Ishikawa (cell line): ENCODE measurements around the gene GBA3.

ENCODE experiments used
- CEBPB ChIP-seq: IDR thresholded peaks from 2 replicates; pipeline ENCODE4 v1.6.1; 2012
- CREB1 ChIP-seq: IDR thresholded peaks from 2 replicates; pipeline ENCODE4 v1.6.1; 2012; ENCODE audit warnings: low read depth
- EGR1 ChIP-seq: IDR thresholded peaks from 2 replicates; pipeline ENCODE4 v1.6.1; 2012
- EP300 ChIP-seq: IDR thresholded peaks from 2 replicates; pipeline ENCODE4 v1.6.1; 2012; ENCODE audit warnings: borderline replicate concordance
- FOXM1 ChIP-seq: IDR thresholded peaks from 2 replicates; pipeline ENCODE4 v1.6.1; 2012; ENCODE audit warnings: low read depth, borderline replicate concordance
- NFIC ChIP-seq: IDR thresholded peaks from 2 replicates; pipeline ENCODE4 v1.6.1; 2012
- RAD21 ChIP-seq: IDR thresholded peaks from 2 replicates; pipeline ENCODE4 v1.6.1; 2012; ENCODE audit warnings: low read depth
- TAF1 ChIP-seq: IDR thresholded peaks from 2 replicates; pipeline ENCODE4 v1.6.1; 2012; ENCODE audit warnings: low read depth, mild to moderate bottlenecking
- TCF12 ChIP-seq: IDR thresholded peaks from 2 replicates; pipeline ENCODE4 v1.6.1; 2012; ENCODE audit warnings: low read depth
- TEAD4 ChIP-seq: IDR thresholded peaks from 2 replicates; pipeline ENCODE4 v1.6.1; 2012
- YY1 ChIP-seq: IDR thresholded peaks from 2 replicates; pipeline ENCODE4 v1.6.1; 2012; ENCODE audit warnings: low read depth
- ZBTB7A ChIP-seq: IDR thresholded peaks from 2 replicates; pipeline ENCODE4 v1.6.1; 2012; ENCODE audit warnings: low read depth
- TF ChIP-seq, protein P1 (sequence below): IDR thresholded peaks from 2 replicates; pipeline ENCODE4 v1.6.1; 2012; ENCODE audit warnings: low read depth, mild to moderate bottlenecking
- TF ChIP-seq, protein P2 (sequence below): IDR thresholded peaks from 2 replicates; pipeline ENCODE4 v1.6.1; 2012
- TF ChIP-seq, protein P3 (sequence below): IDR thresholded peaks from 2 replicates; pipeline ENCODE4 v1.6.1; 2012

Gene GBA3

DNA sequence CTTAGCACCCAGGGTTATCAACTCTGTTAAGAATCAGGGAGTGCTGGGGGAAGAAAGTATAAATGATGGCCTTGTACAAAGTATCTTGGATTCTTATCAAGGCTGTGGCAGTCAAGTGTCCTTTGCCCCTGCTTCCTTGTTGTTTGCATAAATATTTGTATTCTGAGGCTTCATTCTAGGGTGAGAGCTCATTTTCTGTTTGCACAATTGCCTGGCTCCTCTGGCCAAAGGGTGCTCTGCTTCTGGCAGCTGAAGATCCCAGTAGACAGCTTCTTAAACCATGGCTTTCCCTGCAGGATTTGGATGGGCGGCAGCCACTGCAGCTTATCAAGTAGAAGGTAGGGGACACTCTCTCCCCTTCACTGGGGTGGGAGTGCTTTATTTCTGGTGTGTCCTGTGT is at the start of gene GBA3:
TSS of gene GBA3 (plus strand) at position 202 of the 400 bp plus-strand sequence.
- TF ChIP-seq RAD21 (no peak), EP300 (no peak), TEAD4 (no peak), FOXM1 (no peak), TCF12 (no peak)

DNA sequence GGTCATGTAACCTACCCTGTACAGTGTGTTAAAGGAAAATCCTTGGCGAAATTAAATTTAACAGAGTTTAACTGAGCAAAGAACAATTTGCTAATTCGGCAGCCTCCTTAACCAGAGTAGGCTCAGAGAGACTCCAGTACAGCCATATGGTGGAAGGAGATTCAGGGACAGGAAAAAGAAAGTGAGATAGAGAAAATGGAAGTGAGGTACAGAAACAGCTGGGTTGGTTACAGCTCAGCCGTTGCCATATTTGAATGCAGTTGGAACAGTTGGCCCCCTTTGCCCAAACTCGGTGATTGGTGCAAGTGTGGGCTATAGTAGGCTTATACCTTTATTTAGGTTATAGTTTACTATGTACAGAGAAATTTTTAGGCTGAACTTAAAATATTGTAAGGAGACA is 48.8 kb upstream of the GBA3 start:
- no peak for TF ChIP-seq CREB1

DNA sequence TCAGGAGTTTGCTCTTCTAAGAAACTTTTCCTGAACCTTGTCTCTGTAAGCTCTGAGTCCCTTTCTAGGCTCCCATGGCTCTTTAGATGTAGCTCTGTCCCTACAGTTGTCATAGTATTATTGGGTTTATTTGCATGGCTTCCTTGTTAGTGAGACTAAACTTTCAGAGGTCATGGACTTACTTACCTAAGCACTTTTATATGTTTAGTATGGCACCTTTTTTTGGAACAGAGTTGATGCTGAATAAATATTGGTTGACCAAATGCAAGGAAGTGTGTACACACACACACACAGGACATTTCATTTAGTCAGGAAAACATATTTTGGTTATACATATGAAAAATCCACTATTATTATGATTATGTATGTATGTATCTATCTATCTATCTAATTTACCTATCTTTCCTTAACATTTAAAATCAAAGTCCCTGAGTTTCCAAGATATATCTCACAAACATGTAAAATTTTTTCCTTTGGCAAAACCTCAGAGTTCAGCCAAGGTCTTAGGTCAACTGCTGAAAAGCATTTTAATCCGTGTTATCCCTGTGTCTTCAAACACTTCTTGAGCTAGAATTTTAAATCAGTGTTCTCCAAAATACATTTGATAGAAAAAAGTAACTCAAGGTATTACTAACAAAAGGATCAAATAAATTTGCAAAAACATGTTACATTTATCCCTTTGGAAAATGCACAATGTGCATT is 47.1 kb upstream of the GBA3 start:
- TF ChIP-seq, protein P1, sequence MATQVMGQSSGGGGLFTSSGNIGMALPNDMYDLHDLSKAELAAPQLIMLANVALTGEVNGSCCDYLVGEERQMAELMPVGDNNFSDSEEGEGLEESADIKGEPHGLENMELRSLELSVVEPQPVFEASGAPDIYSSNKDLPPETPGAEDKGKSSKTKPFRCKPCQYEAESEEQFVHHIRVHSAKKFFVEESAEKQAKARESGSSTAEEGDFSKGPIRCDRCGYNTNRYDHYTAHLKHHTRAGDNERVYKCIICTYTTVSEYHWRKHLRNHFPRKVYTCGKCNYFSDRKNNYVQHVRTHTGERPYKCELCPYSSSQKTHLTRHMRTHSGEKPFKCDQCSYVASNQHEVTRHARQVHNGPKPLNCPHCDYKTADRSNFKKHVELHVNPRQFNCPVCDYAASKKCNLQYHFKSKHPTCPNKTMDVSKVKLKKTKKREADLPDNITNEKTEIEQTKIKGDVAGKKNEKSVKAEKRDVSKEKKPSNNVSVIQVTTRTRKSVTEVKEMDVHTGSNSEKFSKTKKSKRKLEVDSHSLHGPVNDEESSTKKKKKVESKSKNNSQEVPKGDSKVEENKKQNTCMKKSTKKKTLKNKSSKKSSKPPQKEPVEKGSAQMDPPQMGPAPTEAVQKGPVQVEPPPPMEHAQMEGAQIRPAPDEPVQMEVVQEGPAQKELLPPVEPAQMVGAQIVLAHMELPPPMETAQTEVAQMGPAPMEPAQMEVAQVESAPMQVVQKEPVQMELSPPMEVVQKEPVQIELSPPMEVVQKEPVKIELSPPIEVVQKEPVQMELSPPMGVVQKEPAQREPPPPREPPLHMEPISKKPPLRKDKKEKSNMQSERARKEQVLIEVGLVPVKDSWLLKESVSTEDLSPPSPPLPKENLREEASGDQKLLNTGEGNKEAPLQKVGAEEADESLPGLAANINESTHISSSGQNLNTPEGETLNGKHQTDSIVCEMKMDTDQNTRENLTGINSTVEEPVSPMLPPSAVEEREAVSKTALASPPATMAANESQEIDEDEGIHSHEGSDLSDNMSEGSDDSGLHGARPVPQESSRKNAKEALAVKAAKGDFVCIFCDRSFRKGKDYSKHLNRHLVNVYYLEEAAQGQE: no peak

DNA sequence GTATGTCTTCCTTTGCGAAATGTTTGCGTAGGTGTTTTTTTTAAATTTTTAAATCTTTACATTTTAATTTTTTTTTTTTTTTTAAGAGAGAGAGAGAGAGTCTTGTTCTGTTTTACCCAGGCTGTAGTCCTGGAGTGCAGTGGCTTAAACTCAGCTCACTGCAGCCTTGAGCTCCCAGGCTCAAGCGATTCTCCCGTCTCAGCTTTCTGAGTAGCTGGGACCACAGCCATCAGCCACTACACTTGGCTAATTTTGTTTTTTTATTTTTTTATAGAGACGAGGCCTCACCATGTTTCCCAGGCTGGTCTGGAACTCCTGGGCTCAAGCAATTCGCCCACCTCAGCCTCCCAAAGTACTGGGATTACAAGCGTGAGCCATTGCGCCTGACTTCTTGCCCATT is 43.7 kb upstream of the GBA3 start:
- TF ChIP-seq ZBTB7A (no peak), TEAD4 (no peak), CEBPB (no peak), YY1 (no peak), RAD21 (no peak), TAF1 (no peak), EGR1 (no peak), FOXM1 (no peak), NFIC (no peak), TCF12 (no peak)
- TF ChIP-seq, protein P1: no peak
- TF ChIP-seq, protein P2, sequence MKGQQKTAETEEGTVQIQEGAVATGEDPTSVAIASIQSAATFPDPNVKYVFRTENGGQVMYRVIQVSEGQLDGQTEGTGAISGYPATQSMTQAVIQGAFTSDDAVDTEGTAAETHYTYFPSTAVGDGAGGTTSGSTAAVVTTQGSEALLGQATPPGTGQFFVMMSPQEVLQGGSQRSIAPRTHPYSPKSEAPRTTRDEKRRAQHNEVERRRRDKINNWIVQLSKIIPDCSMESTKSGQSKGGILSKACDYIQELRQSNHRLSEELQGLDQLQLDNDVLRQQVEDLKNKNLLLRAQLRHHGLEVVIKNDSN: no peak

DNA sequence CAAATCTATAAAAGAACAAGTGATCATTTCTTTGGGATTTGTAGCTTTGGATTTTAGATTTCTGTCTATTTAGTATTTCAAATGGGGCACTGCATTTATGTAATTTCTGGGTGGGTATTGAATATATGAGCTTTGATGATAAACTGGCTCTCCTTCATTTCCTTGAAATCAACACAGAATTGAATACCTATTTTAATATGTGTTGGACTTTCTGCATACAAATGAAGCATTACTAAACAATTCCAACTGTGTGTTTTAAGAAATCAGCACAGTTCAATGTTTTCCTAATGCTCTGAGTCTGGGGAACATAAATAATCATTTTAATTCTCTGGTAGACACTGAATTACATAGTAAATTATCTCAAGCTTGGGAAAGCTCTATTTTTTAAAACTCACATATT is 42.0 kb upstream of the GBA3 start:
- TF ChIP-seq, protein P2: no peak
- TF ChIP-seq FOXM1: no peak
- TF ChIP-seq CEBPB: no peak
- no peak for TF ChIP-seq RAD21
- TF ChIP-seq NFIC: no peak
- TF ChIP-seq CREB1: no peak

DNA sequence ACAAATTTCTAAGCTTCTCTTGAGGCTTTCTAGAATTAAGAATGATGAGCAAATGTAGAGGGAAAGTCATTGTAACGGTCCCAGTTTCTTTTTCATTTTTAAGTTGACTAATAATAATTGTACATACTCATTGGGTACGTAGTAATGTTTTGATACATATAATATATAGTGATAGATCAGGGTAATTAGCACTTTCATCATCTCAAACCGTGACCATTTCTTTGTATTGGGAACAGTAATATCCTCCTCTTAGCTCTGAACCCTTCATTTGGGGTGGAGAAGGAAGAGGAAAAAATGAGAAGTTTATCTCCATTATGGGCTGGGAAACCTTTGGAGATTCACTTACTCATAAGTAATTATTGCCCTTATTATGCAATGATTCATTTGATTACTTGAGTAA is 39.0 kb upstream of the GBA3 start:
- TF ChIP-seq, protein P1: no peak
- TF ChIP-seq, protein P3, sequence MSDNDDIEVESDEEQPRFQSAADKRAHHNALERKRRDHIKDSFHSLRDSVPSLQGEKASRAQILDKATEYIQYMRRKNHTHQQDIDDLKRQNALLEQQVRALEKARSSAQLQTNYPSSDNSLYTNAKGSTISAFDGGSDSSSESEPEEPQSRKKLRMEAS: no peak
- TF ChIP-seq, protein P2: no peak
- no peak for TF ChIP-seq FOXM1
